ENCODE results near the gene CTBP2.

The CTBP2 gene

GRCh38 chr10:124943301-124944092, 216.9 kb downstream of the CTBP2 start:
- no peak for TF ChIP-seq CTCF (IDR thresholded peaks at IDR 0.05; ENCODE audit: low read depth, low read length, poor library complexity, severe bottlenecking)
- no peak for TF ChIP-seq EZH2phosphoT487 (IDR thresholded peaks at IDR 0.05; ENCODE audit: borderline replicate concordance, low read length)
- Histone ChIP-seq H3K4me2 (ENCODE audit: low read length) (no peak overlapping the region), H3K79me2 (ENCODE audit: control insufficient read depth, low read length) (peaks cover 97% of the 10 kb centered on the region), H3K4me3 (ENCODE audit: low read length) (no peak overlapping the region), H3F3A (ENCODE audit: control insufficient read depth, insufficient read depth) (no peaks in the 10 kb centered on the region), H3K36me3 (ENCODE audit: control insufficient read depth, low read length) (peaks cover 34% of the 10 kb centered on the region), H3K9me3 (ENCODE audit: control insufficient read depth, insufficient read depth, low read length) (no peaks in the 10 kb centered on the region), H3K27me3 (ENCODE audit: control insufficient read depth, low read length) (no peaks in the 10 kb centered on the region), H3K9me2 (replicated peaks; ENCODE audit: control insufficient read depth, low read length) (no peaks in the 10 kb centered on the region), H4K20me1 (ENCODE audit: control insufficient read depth, insufficient read depth, low read depth, low read length) (peaks cover 30% of the 10 kb centered on the region), H3K27ac (ENCODE audit: low read depth, low read length) (no peak overlapping the region), H3K4me1 (ENCODE audit: control insufficient read depth, low read length) (no peaks in the 10 kb centered on the region)

GRCh38 chr10:124942317-124943169, 217.8 kb downstream of the CTBP2 start:
- TF ChIP-seq CTCF (IDR thresholded peaks at IDR 0.05; ENCODE audit: low read depth, low read length, poor library complexity, severe bottlenecking), result no peak
- TF ChIP-seq EZH2phosphoT487 (IDR thresholded peaks at IDR 0.05; ENCODE audit: borderline replicate concordance, low read length), result no peak
- Histone ChIP-seq H3K27me3 (ENCODE audit: control insufficient read depth, low read length) (no peaks in the 10 kb centered on the region), H3K79me2 (ENCODE audit: control insufficient read depth, low read length) (peaks cover 97% of the 10 kb centered on the region), H3K4me3 (ENCODE audit: low read length) (no peak overlapping the region), H3K9me2 (replicated peaks; ENCODE audit: control insufficient read depth, low read length) (no peaks in the 10 kb centered on the region), H4K20me1 (ENCODE audit: control insufficient read depth, insufficient read depth, low read depth, low read length) (peaks cover 36% of the 10 kb centered on the region), H3K9me3 (ENCODE audit: control insufficient read depth, insufficient read depth, low read length) (no peaks in the 10 kb centered on the region), H3K4me2 (ENCODE audit: low read length) (no peak overlapping the region), H3K4me1 (ENCODE audit: control insufficient read depth, low read length) (no peaks in the 10 kb centered on the region), H3K36me3 (ENCODE audit: control insufficient read depth, low read length) (peaks cover 32% of the 10 kb centered on the region), H3F3A (ENCODE audit: control insufficient read depth, insufficient read depth) (no peaks in the 10 kb centered on the region), H3K27ac (ENCODE audit: low read depth, low read length) (no peak overlapping the region)

- Histone ChIP-seq H3K9me2 (replicated peaks; ENCODE audit: control insufficient read depth, low read length) (no peaks in the 10 kb centered on the region), H4K20me1 (ENCODE audit: control insufficient read depth, insufficient read depth, low read depth, low read length) (peaks cover 31% of the 10 kb centered on the region), H3K4me1 (ENCODE audit: control insufficient read depth, low read length) (no peaks in the 10 kb centered on the region), H3K36me3 (ENCODE audit: control insufficient read depth, low read length) (peaks cover 28% of the 10 kb centered on the region), H3K79me2 (ENCODE audit: control insufficient read depth, low read length) (peaks cover 97% of the 10 kb centered on the region), H3K9me3 (ENCODE audit: control insufficient read depth, insufficient read depth, low read length) (no peaks in the 10 kb centered on the region), H3K4me3 (ENCODE audit: low read length) (no peak within 1 kb of the TSS), H3K4me2 (ENCODE audit: low read length) (no peak within 1 kb of the TSS), H3F3A (ENCODE audit: control insufficient read depth, insufficient read depth) (no peaks in the 10 kb centered on the region), H3K27ac (ENCODE audit: low read depth, low read length) (no peak within 1 kb of the TSS), H3K27me3 (ENCODE audit: control insufficient read depth, low read length) (no peaks in the 10 kb centered on the region)
- TF ChIP-seq CTCF (IDR thresholded peaks at IDR 0.05; ENCODE audit: low read depth, low read length, poor library complexity, severe bottlenecking), result no peak
- TF ChIP-seq EZH2phosphoT487 (IDR thresholded peaks at IDR 0.05; ENCODE audit: borderline replicate concordance, low read length), result no peak
Measured at GRCh38 chr10:124941823-124942222, 218.5 kb downstream of the CTBP2 start, which contains the start of gene ZRANB1. TSS of gene ZRANB1 (plus strand) at chr10:124942123. CDS start at chr10:124942494, 371 bp downstream.
